Measurements from ENCODE around the gene GTF3C1.

GTF3C1 gene

DNA sequence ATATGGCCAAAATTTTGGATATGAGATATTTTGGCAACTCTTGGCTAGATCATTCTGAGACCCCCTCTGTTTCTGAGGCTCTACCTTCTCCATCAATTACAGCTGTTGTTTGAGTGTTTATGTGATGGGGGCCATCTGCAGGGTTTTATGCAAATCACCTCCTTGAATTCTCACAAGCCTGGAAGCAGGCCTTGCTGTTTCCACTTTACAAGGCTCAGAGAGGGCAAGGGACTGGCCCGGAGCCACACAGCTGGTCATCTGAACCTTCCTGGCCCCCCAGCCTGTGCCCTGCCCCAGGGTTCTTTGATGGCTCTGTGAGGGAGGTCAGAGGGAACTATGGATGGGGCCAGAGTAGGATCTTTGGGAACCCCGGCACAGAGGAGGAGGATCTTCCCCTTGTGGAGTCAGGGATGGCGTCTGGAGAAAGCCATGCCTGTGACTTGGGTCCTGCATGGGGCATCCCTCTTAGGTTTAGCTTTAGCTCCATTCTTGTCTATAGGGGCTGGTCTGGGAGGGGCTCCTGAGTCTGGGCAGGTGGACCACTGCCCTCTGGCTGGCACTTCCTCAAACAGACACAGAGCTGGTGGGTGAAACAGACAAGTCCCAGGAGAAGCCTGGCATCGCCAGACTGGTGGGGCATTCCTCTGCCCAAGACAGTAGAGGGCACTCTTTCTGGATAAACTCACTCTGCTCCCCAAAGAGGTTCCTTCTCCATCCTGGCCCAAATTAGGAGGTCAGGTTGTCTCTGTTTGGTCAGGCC is 121.5 kb downstream of the GTF3C1 start:
- DNase-seq (ENCODE audit: low read depth, low spot score): no peak

DNA sequence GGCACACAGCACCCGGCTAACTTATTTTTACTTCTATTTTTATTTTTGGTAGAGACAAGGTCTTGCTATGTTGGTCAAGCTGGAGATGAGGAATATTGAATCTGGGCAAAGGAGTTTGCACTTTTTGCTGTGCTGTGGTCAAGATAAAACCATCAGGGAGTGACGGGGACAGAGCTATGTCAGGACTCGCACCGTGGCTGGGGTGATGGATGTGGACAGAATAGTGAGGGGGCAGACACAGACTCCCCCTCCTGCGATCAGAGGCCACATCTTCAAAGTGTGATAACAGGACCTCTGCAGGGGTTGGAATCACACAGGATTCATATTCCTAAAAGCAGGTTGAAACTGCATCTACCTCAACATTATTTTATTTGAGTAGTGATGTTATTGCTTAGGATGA is 122.2 kb downstream of the GTF3C1 start:
- no peak for DNase-seq (ENCODE audit: low read depth, low spot score)

DNA sequence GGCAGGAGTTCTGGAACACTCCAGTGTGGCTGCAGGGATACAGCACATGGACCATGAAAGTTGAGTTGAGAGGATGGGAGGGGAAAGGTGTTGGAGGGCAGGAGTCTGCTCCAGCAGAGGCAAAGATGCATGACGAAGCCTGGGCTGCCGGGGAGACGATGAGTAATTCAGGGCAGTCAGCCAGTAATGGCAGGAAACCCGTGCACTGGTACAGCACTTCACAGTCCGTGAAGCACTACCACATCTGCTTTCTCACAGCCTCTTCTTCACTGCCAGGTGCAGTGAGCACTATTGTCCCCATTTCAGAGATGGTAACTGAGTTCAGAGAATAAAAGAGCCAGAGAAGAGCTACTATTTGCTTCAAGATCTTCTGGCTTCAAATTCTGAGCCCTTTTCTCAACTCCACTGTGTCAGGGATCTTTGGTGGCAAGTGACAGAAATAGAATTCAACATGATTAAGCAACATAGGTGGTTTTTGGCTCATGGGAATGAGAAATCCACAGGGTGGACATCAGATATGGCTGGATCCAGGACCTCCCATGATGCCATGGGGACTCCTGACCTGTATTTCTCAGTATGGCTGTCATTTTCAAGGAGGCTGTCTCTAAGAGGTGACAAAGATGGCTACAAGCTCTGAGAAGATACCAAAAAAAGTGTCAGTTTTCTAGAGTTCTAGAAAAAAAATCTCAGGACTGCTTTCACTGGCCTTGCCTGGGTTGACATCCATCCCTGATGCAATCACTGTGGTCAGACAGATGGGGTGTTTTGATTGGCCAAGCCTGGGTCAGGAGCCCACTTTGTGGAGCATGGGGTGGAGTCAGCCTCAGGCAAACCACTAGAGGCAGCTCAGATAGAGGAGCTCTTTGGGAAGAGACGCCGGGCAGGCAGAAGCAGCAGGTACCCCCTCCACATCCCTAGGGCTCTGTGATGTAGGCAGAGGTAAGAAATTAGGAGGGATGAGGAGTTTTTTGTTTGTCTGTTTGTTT is 123.0 kb downstream of the GTF3C1 start:
- DNase-seq (ENCODE audit: low read depth, low spot score): peak; percentile 50

DNA sequence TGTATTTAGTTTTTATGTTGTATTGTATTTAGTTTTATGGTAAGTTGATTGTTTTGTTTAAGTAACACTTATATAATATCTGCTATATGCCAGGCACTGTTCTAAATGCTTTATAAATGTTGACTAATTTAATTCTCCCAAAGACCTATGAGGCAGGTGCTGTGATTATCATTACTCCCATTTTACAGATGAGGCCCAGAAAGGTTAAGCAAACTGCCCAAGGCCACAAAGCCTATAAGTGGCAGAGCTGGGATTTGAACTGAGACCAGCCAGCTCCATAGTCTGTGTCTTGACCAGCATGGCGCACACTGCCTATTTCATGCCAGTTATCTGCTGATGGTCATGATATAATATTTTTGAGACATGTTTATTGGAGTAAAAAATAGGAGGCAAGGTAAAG is 123.8 kb downstream of the GTF3C1 start:
- DNase-seq (ENCODE audit: low read depth, low spot score): no peak

DNA sequence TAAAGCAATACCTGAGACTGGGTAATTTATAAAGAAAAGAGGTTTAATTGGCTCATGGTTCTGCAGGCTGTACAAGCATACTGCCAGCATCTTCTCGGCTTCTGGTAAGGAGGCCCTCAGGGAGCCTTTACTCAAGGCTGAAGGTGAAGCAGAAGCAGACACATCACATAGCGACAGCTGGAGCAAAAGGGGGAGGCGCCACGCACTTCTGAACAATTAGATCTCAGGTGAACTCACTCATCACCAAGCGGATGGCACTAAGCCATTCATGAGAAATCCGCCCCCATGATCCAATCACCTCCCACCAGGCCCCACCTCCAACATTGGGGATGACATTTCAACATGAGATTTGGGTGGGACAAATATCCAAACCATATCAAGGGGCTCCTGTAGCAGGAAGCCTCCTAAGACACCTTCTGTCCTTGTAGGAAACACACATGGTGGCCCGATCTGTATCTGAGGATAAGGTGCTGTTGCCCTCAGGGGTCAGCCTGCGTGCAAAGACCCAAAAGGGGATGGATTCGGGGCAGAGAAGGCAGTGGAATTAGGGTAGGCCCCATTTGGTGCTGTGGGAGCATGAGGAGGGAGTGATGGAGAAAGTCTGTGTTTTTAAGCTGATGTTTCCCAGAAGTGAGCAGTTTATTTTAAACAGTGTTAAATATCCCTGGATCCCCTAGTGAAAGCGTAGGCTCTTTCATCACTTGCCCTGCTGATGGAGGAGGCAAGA is 124.8 kb downstream of the GTF3C1 start:
- DNase-seq (ENCODE audit: low read depth, low spot score): no peak

DNA sequence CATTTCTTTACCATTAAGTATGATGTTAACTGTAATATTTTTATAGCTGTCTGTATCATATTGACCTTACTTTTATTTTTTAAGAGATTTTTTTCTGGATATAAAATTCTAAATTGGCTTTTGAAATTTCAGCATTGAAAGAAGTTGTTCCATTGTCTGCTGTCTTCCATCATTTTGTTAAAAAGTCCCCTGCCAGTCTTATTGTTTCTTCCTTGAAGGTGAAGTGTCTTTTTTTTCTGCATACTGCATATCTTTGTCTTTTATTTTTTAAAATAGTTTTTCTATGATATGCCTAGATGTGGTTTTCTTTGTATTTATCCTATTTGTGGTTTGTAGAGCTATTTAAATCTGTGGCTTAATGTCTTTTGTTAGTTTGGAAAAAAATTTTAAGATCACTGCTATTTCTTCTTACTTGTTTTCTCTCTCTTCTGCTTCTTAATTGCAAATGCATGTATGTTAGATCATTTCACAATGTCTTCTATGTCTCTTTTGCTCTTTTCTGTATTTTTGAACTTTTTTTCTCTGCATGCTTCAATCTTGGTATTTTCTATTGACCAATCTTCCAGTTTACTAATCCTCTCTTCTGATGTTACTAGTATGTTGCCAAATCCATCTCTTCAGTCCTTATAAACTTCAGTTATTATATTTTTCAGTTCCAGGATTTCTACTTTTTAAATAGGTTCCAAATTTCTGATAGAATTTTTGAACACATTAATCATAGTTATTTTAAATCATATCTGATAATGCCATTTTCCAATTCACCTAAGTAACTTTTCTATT is 127.6 kb downstream of the GTF3C1 start:
- DNase-seq (ENCODE audit: low read depth, low spot score): no peak

DNA sequence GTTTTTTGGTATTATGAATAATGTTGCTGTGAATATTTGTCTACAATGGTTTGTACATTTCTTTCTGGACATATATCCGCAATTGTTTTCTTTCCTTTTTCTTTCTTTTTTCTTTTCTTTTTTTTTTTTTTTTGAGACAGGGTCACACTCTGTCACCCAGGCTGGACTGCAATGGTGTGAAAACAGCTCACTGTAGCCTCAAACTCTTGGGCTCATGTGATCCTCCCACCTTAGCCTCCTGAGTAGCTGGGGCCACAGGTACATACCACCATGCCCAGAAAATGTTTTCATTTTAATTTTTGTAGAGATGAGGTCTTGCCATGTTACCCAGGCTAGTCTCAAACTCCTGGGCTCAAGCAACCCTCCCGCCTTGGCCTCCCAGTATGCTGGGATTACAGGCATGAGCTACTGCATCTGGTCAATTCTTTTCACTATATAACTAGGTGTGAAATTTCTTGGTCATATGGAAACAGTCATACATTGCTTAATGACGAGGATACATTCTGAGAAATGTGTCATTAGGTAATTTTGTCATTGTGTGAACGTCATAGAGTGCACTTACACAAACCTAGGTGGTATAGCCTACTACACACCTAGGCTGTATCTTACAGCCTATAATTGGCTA is 132.6 kb downstream of the GTF3C1 start:
- no peak for DNase-seq (ENCODE audit: low read depth, low spot score)

DNA sequence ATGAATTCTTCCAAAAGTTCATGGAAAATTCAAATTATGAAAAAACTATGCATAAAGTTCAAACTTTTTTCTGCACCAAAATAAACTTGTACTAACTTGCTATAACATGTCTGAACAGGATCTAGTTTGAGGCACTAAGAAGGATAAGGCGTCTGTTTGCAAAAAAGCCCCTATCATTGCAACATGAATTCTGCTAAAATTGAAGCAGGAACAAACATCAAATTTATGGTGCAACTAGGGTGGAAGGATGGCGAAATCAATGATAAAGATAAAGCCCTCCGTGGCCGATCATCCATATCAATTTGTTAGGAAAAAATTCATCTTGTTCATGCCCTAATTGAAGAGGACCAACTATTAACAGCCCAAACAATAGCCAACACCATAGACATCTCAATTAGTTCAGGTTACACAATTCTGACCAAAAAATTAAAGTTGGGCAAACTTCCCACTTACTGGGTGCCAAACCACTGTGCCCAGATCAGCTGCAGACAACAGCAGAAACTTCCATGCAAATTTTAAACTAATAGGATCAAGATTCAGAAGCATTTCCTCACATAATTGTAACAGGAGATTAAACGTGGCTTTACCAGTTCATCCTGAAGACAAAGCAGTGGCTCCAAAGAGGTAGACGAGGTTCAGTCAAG is 134.8 kb downstream of the GTF3C1 start:
- DNase-seq (ENCODE audit: low read depth, low spot score): no peak

DNA sequence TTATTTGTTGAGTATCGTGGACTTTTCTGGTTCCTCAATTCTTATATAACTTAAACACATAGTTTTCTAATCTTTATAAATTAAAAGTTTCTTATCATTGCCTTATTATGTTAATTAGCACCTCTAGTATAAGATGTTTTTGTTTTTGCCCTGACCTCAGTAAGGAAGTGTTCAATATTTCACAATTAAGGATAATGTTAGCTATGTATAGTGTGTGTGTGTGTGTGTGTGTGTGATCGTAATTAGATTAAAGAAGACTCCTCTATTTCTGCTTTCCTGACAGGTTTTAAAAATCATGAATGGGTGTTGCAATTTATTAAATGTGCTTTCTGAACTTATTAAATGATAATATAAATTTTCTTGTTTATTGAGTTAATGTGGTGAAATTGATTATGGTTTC is 135.8 kb downstream of the GTF3C1 start:
- no peak for DNase-seq (ENCODE audit: low read depth, low spot score)

DNA sequence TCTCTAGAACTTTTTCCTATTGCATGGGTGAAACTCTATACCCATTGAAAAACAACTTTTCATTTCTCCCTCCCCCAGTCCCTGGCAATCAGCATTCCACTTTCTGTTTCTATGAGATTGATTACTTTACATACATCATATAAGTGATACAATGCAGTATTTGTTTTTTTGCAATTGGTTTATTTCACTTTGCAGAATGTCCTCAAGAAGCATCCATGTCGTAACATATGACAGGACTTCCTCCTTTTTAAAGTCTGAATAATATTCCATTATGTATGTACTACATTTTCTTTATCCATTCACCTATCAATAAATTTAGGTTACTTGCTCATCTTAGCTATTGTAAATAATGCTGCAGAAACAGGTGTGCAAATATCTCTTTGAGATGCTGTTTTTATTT is 139.0 kb downstream of the GTF3C1 start:
- DNase-seq (ENCODE audit: low read depth, low spot score): no peak
